DMS114 treated with DMSO at 0.1 percent for 48 hours (cell line): ENCODE measurements around the gene DOCK3.
"Not testable (repeated sequence)": the region's sequence is repeated elsewhere in the genome, so short reads cannot be mapped to it uniquely, and the experiment has no call there.

Experiments used
- DNase-seq: peaks from one replicate; lab custom pipeline; 2025; ENCODE audit not compliant: unreplicated experiment; lab: John Stamatoyannopoulos, UW

DOCK3 gene

DNA sequence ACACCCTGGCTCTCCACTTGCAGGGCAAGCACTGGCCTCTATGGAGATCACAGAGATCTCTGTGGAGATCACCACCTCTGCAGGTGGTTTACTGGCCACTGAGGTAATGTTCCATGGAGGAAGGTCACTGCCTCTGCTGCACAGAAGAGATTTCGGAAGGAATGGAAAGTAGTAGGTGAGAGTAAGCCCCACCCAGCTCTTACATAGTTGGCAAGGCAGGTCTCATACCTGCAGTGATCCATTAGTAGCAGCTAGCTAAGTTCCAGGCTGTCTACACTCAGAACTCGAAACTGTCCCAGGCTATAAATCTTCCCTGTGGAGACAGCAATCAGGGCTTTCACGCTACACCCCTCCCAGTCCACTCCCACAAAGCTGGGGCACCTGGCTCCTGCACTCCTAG lies 516.1 kb downstream of the DOCK3 start:
- no peak for DNase-seq

DNA sequence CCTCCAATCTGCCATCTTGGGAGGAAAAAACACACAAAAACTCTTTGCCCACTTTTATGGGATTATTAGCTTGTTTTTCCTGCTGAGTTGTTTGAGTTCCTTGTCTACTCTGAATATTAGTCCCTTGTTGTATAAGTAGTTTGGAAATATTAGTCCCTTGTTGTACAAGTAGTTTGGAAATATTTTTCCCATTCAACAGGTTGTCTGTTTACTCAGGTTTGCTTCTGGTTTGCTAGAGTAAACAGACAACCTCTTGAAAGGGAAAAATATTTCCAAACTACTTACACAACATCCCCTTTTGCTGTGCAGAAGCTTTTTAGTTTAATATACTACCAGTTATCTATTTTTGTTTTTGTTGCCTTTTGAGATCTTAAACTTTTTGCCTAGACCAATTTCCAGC lies 517.0 kb downstream of the DOCK3 start:
- DNase-seq, result no peak

DNA sequence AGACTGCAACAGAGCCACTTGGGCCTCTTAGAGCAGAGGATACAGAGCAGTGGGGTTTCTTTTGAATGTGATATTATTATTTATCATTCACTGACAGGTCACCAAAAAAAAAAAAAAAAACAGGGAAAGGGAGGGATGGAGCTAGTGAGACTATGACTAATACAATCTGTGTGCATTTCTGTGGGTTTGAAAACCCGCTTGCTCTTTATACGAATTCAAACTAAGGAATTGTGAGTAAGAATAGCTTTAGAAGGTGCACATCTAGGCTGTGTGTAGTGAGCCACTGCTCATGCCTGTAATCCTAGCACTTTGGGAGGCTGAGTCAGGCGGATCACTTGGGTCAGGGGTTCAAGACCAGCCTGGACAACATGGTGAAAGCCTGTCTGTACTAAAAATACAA lies 523.8 kb downstream of the DOCK3 start:
- no peak for DNase-seq

DNA sequence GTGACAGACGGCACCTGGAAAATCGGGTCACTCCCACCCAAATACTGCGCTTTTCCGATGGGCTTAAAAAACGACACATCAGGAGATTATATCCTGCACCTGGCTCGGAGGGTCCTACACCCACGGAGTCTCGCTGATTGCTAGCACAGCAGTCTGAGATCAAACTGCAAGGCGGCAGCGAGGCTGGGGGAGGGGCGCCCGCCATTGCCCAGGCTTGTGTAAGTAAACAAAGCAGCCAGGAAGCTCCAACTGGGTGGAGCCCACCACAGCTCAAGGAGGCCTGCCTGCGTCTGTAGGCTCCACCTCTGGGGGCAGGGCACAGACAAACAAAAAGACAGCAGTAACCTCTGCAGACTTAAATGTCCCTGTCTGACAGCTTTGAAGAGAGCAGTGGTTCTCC lies 524.6 kb downstream of the DOCK3 start:
- DNase-seq, result not testable (repeated sequence)

DNA sequence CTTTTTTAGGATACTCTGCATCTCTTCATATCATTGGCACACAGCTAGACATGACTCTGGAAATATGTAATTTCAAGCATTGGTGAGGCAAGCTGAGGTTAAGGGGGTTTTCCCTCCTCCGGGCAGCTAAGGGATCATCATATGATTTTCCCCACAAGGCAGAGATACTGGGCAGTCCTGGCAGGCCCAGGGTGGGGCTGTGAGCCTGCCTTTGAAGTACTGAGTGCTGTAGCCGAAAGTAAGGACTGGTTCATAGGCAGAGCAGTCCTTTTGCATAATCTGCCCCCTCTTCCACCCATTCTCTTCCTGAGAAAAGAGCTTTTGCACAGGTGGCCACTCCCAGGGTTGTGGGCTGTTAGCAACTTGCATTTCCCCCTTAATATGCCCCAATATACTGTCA lies 541.6 kb downstream of the DOCK3 start:
- no peak for DNase-seq

- DNase-seq, result no peak
These were observed 547.2 kb downstream of the DOCK3 start for GRCh38 chr3:51221959-51222358.

- no peak for DNase-seq
These were observed 549.6 kb downstream of the DOCK3 start for GRCh38 chr3:51224283-51224682.

DNA sequence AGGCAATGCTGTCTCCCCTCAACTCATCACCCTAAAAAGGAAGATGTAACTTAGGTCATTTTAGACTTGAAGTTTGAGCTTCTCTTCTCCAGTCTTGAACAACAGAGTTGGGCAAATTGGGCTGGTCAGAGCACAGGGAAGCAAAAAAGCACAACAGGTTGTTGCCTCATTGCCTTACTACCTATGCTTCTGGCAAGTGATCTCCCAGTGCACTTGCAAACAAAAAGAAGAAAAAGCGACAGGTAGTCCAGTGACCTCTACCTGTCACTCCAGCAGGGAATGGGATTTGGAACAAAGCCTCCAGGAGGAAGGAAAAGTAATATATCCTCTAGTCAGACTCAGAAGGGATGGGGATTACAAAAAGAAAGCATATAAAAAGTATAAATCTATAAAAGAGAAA lies 550.1 kb downstream of the DOCK3 start:
- DNase-seq, result no peak

- DNase-seq, result no peak
These were observed 568.2 kb downstream of the DOCK3 start for GRCh38 chr3:51242939-51243338.

- DNase-seq, result no peak
These were observed 569.2 kb downstream of the DOCK3 start for GRCh38 chr3:51243924-51244323.

DNA sequence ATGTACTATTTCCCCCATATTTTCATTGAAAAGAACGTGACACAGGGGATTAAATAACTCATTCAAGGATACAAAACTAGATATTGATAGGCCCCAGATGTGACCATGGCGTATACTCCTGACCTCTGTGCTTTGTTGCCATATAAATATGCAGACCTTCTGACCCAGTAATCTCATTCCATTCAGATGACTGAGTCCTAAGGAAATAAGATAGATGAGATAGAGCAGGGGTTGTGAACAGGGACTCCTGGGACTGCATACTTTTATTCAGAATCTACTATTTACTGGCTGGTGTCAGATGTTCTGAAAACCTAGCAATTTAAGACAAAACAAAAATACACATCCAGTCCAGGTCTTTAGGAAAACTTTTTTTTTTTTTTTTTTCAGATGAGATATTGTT lies 571.1 kb downstream of the DOCK3 start:
- DNase-seq, result no peak

GRCh38 chr3:51257870-51258269 lies 583.1 kb downstream of the DOCK3 start:
- DNase-seq, result no peak

DNA sequence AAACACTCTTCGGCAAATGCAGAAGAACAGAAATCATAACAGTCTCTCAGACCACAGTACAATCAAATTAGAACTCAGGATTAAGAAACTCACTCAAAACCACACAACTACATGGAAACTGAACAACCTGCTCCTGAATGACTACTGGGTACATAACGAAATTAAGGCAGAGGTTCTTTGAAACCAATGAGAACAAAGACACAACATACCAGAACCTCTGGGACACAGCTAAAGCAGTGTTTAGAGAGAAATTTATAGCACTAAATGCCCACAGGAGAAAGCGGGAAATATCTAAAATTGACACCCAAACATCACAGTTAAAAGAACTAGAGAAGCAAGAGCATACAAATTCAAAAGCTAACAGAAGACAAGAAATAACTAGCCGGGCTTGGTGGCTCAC lies 589.4 kb downstream of the DOCK3 start:
- not testable (repeated sequence) for DNase-seq

DNA sequence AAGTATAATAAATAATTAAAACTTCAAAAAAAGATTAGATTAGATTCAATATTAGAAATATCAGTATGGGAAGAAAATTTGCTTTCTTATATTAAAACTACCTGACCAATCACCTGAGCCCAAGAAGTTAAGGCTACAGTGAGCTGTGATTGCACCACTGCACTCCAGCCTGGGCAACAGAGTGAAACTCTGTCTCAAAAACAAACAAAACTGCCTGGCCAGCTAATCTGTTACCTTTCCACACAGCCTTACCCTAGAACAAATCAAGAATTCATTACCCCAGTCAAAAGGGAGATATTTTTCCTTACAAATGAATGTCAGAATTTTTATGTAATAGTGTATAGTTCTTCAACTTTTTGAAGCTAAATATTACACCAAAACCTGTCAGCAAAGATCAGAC lies 593.4 kb downstream of the DOCK3 start:
- no peak for DNase-seq

GRCh38 chr3:51269466-51269865 lies 594.7 kb downstream of the DOCK3 start:
- DNase-seq, result no peak

DNA sequence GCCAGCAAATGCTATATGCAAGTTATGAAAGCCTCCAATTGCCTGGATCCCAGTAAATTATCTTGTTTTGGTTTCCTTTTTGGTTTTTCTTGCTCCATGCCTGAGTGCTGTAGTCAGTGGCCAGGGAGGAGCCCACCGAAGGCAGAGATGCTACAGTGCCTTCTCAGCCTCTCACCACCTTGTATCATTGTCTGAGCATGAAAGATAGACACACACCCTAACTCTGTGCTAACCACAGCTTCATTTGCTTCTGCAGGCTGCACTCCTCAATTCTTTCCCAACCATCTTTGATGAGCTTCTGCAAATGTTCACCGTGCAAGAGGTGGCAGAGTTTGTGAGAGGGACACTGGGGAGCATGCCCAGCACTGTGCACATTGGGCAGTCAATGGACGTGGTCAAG lies 595.8 kb downstream of the DOCK3 start:
- no peak for DNase-seq

- no peak for DNase-seq
These were observed 596.4 kb downstream of the DOCK3 start for GRCh38 chr3:51271172-51271571.

GRCh38 chr3:51274052-51274451 lies 599.3 kb downstream of the DOCK3 start:
- no peak for DNase-seq

DNA sequence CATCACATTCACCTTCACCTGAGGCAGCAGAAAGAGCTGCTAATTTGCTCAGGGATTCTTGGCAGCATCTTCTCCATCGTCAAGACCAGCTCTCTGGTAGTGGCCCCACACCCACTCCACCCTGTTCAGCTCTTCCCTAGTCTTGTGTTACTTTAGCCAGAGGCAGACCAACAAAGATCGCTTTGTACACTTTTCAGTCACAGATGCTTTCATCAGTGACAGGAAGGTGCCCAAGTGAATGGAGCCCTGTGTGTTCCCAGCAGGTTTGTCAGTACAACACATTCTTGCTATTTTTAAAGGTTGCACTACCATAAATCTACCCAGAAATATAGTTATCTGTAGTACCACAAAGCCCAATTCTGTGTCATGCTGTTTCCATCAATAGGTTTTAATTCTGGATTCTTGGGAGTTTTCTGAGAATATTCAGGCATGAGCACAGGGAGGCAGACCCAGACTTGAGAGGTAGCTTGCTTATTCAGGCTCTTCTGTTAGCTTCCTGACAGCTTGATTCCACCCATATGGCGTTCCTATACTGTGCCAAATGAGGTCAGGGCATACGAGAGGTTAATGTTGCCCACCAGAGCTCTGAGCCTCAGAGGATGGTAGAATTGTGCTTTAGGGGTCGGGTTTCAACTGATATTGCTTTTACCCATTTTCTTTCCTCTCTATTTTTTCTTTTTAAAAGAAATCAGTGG lies 600.5 kb downstream of the DOCK3 start:
- DNase-seq, result no peak

- no peak for DNase-seq
These were observed 601.3 kb downstream of the DOCK3 start for GRCh38 chr3:51276046-51276445.

GRCh38 chr3:51279448-51279847 lies 604.7 kb downstream of the DOCK3 start:
- DNase-seq, result no peak

DNA sequence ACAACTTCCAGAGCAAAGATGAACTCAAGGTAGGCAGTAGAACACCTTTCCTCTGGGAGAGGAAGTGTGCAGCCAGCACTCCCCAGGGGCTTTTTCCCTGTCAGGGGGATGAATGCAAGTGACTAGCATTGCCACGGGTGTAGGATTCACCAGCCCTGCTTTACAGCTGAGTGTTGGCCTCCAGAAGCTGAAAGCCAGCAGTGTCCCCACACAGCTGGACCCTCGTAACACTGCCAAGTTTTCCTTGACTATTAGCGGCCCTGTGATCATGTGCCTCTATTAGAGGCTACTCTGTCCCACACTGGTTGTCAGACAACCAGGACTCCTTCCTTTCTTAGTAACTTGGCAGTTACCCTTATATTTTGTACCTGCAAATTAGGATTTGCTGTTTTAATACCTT lies 605.4 kb downstream of the DOCK3 start:
- no peak for DNase-seq

- no peak for DNase-seq
These were observed 608.2 kb downstream of the DOCK3 start for GRCh38 chr3:51282931-51283330.
